GM12878 (cell line): Measurements from ENCODE around the gene PCK2. TPM values are rescaled to one million over a fixed set of nuclear protein-coding genes. Genes with fewer than 3 reads are reported as not detected.

Source experiments
- ATAC-seq: fragments of 200-7000 bp; cut with Tn5 transposase; 3 replicates; pipeline ENCODE4 v1.9.1; 2020; ENCODE audit warnings: mild to moderate bottlenecking, moderate library complexity
- BruUV-seq: library from RNA; stranded (reverse); fragments of 400-500 nt; replicated peaks from 2 replicates; lab custom pipeline; 2021; lab: Mats Ljungman, UMichigan
- CTCF ChIA-PET: fragments of 300-600 bp; sonication (Branson Sonifier 250); formaldehyde crosslinking; extraction: SDS; loops from one replicate; lab custom pipeline; 2021; ENCODE audit warnings: inconsistent platforms; lab: Yijun Ruan, JAX
- POLR2A ChIA-PET: fragments of 350-600 bp; formaldehyde crosslinking; extraction: SDS; loops from one replicate; lab custom pipeline; 2021; ENCODE audit warnings: inconsistent platforms; lab: Charles Lee
- RAD21 ChIA-PET: fragments of 300-600 bp; sonication (Branson Sonifier 250); formaldehyde crosslinking; loops from one replicate; lab custom pipeline; 2023; ENCODE audit warnings: antibody characterized with exemption; ENCODE audit not compliant: unreplicated experiment; lab: Charles Lee
- SMC1A ChIA-PET: fragments of 300-600 bp; sonication (Branson Sonifier 250); formaldehyde crosslinking; loops from one replicate; lab custom pipeline; 2023; ENCODE audit not compliant: unreplicated experiment, uncharacterized antibody; lab: Charles Lee
- DNase-seq: peaks from one replicate; pipeline ENCODE4 v3.0.0-alpha.2; 2011; ENCODE audit warnings: low read depth, low spot score
- FAIRE-seq: peaks from 3 replicates; lab custom pipeline; 2011; peaks lifted over from hg19 to GRCh38; lab: Jason Lieb, UNC
- H2AFZ ChIP-seq: 2 replicates; pipeline ENCODE4 v1.6.0; 2011; ENCODE audit warnings: low read depth, low read length, control low read depth; ENCODE audit not compliant: control insufficient read depth
- H3K27ac ChIP-seq: 2 replicates; pipeline ENCODE4 v1.5.1; 2011; ENCODE audit warnings: control low read depth; ENCODE audit not compliant: control insufficient read depth, insufficient read depth
- H3K27me3 ChIP-seq, 2 experiments: replicated peaks in 1 of 2; 2 replicates each; pipeline versions ENCODE4 v1.6.0 to v1.6.1; 2011; ENCODE audit warnings: low read length in 1 of 2; ENCODE audit not compliant: control insufficient read depth in 2 of 2, insufficient read depth in 2 of 2
- H3K36me3 ChIP-seq, 2 experiments: 2 replicates each; pipeline ENCODE4 v1.5.1; 2011; ENCODE audit warnings: low read length in 1 of 2; ENCODE audit not compliant: control insufficient read depth in 2 of 2, insufficient read depth in 2 of 2
- H3K4me1 ChIP-seq: 2 replicates; pipeline ENCODE4 v1.6.1; 2011; ENCODE audit warnings: mild to moderate bottlenecking, low read length, moderate library complexity, mixed read lengths; ENCODE audit not compliant: control insufficient read depth, insufficient read depth
- H3K4me2 ChIP-seq: 2 replicates; pipeline ENCODE4 v1.6.0; 2011; ENCODE audit warnings: control low read depth; ENCODE audit not compliant: control insufficient read depth, insufficient read depth
- H3K4me3 ChIP-seq: fragments of 200-600 bp; sonication (generic); 2 replicates; pipeline ENCODE4 v1.5.1; 2016
- H3K79me2 ChIP-seq: 2 replicates; pipeline ENCODE4 v1.6.0; 2011; ENCODE audit warnings: low read length; ENCODE audit not compliant: control insufficient read depth, insufficient read depth
- H3K9ac ChIP-seq: 2 replicates; pipeline ENCODE4 v1.8.0; 2011; ENCODE audit warnings: low read length, control low read depth, mixed read lengths; ENCODE audit not compliant: control insufficient read depth, insufficient read depth
- H3K9me3 ChIP-seq: replicated peaks from 3 replicates; pipeline ENCODE4 v1.5.1; 2011; ENCODE audit warnings: mild to moderate bottlenecking, low read length; ENCODE audit not compliant: control insufficient read depth, insufficient read depth
- H4K20me1 ChIP-seq: 2 replicates; pipeline ENCODE4 v1.6.0; 2011; ENCODE audit not compliant: control insufficient read depth, insufficient read depth
- ATF2 ChIP-seq: IDR thresholded peaks from 2 replicates; pipeline ENCODE4 v1.6.1; 2012; ENCODE audit warnings: low read length, inconsistent platforms
- FOS ChIP-seq: IDR thresholded peaks from 3 replicates; pipeline ENCODE4 v1.6.1; 2011; ENCODE audit warnings: borderline replicate concordance; ENCODE audit not compliant: insufficient read length; ENCODE audit errors: extremely low read depth
- NR2F1 ChIP-seq: fragments of 450-650 bp; conservative IDR thresholded peaks from 2 replicates; pipeline ENCODE4 v1.6.1; 2017; ENCODE audit warnings: mild to moderate bottlenecking
- PAX5 ChIP-seq: IDR thresholded peaks from 2 replicates; pipeline ENCODE4 v1.6.1; 2011; ENCODE audit warnings: low read depth, low read length, borderline replicate concordance
- PKNOX1 ChIP-seq: fragments of 450-650 bp; IDR thresholded peaks from 2 replicates; pipeline ENCODE4 v1.6.1; 2016; ENCODE audit warnings: mild to moderate bottlenecking
- SIN3A ChIP-seq: IDR thresholded peaks from 2 replicates; pipeline ENCODE4 v1.6.1; 2012; ENCODE audit warnings: low read depth, low read length, improper control_type of control experiment
- SMAD5 ChIP-seq: IDR thresholded peaks from 2 replicates; pipeline ENCODE4 v1.6.1; 2016; ENCODE audit warnings: antibody characterized with exemption, low read depth
- SMARCA5 ChIP-seq: fragments of 450-650 bp; IDR thresholded peaks from 2 replicates; pipeline ENCODE4 v1.6.1; 2017; ENCODE audit warnings: mild to moderate bottlenecking
- STAT3 ChIP-seq: IDR thresholded peaks from 2 replicates; pipeline ENCODE4 v1.6.1; 2011; ENCODE audit warnings: low read depth, low read length, improper control_type of control experiment
- WGBS: methylation state at CpG from one replicate; pipeline ENCODE4 v1.1.6; 2016; ENCODE audit warnings: low lambda C conversion rate; ENCODE audit not compliant: insufficient replicate concordance, insufficient coverage; ENCODE audit errors: missing lambda C conversion rate; 5-methylcytosine and 5-hydroxymethylcytosine counted together
- in situ Hi-C: fragments of 300-500 bp; cut with MboI; formaldehyde crosslinking; loops from 9 replicates; pipeline ENCODE4 v1.14.3; 2018; ENCODE audit warnings: mixed read lengths
- intact Hi-C: fragments of 100-400 bp; cut with micrococcal nuclease; formaldehyde crosslinking; loops from one replicate; pipeline ENCODE4 v1.14.2; 2022; ENCODE audit not compliant: unreplicated experiment
- polyA plus RNA-seq, 11 experiments: library from polyadenylated mRNA; depleted of rRNA in 4 of 11; unstranded in 6 of 11; stranded (reverse) in 5 of 11; fragments of >200 nt; fragmentation: Nextera tagmentation in 4 of 11; fragmentation: Illumina TruSeq in 1 of 11; extraction: Ambion mirVana in 4 of 11; extraction: Trizol in 1 of 11; gene quantifications; 1 replicate in 1 of 11; 2 replicates in 10 of 11; pipeline versions ENCODE4 v1.2.1 to v1.2.3, GENCODE V29; 2011 to 2016; ENCODE audit warnings: inconsistent platforms in 2 of 11, missing spikeins in 2 of 11, low read depth in 1 of 11
- total RNA-seq, 4 experiments: library from RNA; depleted of rRNA in 3 of 4; stranded (reverse); fragments of >200 nt in 3 of 4; fragmentation: Illumina TruSeq in 1 of 4; extraction: Trizol in 1 of 4; gene quantifications; 2 replicates each; pipeline versions ENCODE4 v1.2.1 to v1.2.3, GENCODE V29; 2013 to 2021
- TF ChIP-seq, protein P1 (sequence below): fragments of 150-350 bp; IDR thresholded peaks from 2 replicates; pipeline ENCODE4 v1.6.1; 2014; ENCODE audit warnings: mild to moderate bottlenecking, low read depth, low read length

PCK2 gene
- total and polyA plus RNA-seq, 10 of the 15 experiments (the other 5 are each of a cell fraction or from before 2014, with no cell fraction given), result 6.6 to 110 (median 44.6) TPM

DNA sequence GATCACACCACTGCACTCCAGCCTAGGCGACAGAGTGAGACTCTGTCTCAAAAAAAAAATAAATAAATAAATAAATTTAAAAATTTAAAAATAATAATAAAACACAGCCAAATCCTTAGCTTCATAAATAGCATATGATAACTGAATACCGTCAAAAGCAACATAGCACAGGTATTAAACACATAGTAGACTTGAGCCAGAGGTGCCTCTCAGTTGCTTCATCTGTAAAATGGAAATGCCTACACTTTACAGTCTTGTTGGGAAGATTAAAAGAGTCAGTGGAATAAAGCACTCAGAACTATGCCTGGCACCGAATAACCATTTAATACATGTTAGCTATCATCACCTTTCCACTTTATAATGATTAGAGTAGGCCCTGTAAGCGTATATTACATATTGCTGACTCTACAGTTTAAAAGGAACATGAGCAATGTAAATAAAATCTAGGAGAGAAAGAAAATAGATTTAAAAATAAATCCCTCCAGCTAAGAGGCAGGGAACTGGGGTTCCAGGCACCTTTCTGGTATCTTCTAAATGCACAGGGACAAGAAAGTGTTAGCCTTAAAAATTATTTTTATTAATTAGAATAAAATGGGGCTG is 12.7 kb downstream of the PCK2 start:
- Histone ChIP-seq H3K9ac (no peak overlapping the region), H3K4me3 (no peak overlapping the region), H2AFZ (no peak overlapping the region), H4K20me1 (no peaks in the 10 kb centered on the region), H3K4me1 (peaks cover 7% of the 10 kb centered on the region), H3K27ac (no peak overlapping the region), H3K4me2 (no peak overlapping the region), H3K27me3 (no peaks in the 10 kb centered on the region), H3K9me3 (no peaks in the 10 kb centered on the region), H3K79me2 (no peaks in the 10 kb centered on the region), H3K36me3 (peaks cover 0 to 7% of the 10 kb centered on the region in 2 experiments; a peak in 2 of 4 replicates)
- SMC1A ChIA-PET, result interaction anchor here (1.2 to 9.6 kb wide), 8 partner anchors 10 to 64 kb away, joined by 3 to 195 read pairs (median 16); partner anchors contain the start of genes IRF9, PCK2 and PSME1
- WGBS, result 95% methylated on average over 4 of the region's 4 CpGs
- DNase-seq (no peak), ATAC-seq (no peak), FAIRE-seq (no peak)
- TF ChIP-seq SMARCA5 (no peak), ATF2 (no peak), SMAD5 (no peak), PAX5 (no peak), NR2F1 (no peak), FOS (no peak), SIN3A (no peak), PKNOX1 (no peak), STAT3 (no peak)
- TF ChIP-seq, protein P1, sequence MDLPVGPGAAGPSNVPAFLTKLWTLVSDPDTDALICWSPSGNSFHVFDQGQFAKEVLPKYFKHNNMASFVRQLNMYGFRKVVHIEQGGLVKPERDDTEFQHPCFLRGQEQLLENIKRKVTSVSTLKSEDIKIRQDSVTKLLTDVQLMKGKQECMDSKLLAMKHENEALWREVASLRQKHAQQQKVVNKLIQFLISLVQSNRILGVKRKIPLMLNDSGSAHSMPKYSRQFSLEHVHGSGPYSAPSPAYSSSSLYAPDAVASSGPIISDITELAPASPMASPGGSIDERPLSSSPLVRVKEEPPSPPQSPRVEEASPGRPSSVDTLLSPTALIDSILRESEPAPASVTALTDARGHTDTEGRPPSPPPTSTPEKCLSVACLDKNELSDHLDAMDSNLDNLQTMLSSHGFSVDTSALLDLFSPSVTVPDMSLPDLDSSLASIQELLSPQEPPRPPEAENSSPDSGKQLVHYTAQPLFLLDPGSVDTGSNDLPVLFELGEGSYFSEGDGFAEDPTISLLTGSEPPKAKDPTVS, result no peak
- intact Hi-C loops, result no loop called here
- RAD21 ChIA-PET, result interaction anchor here (0.8 to 6.9 kb wide), 5 partner anchors 13 to 54 kb away, joined by 3 to 153 read pairs (median 17); partner anchors contain the start of genes IRF9 and PCK2
- no TSS peak for BruUV-seq
- in situ Hi-C loops, result loop anchor here (25.0 kb wide), 1 partner anchor 794 kb away; the partner anchor contains the start of genes BCL2L2, PABPN1 and PPP1R3E
- POLR2A ChIA-PET, result interaction anchor here (0.6 to 5.8 kb wide), 6 partner anchors 12 to 473 kb away, joined by 3 to 90 read pairs (median 4); partner anchors contain the start of genes IRF9 and PCK2
- CTCF ChIA-PET, result interaction anchor here (0.9 to 11.3 kb wide), 10 partner anchors 13 to 192 kb away, joined by 3 to 294 read pairs (median 16); partner anchors contain the start of genes DHRS1, IRF9, NOP9 and PCK2
